ENCODE measurements around the gene NELL2. TPM values are rescaled to one million over a fixed set of nuclear protein-coding genes. Genes with fewer than 3 reads are reported as not detected.
"Not testable (repeated sequence)": the region's sequence is repeated elsewhere in the genome, so short reads cannot be mapped to it uniquely, and the experiment has no call there.

The NELL2 gene
- total RNA-seq, 2 donors from 2014 or later = 0.63 to 6.0 TPM

- Histone ChIP-seq H3K36me3 (no peaks in the 10 kb centered on the region), H3K27me3 (replicated peaks; ENCODE audit: insufficient read depth) (no peaks in the 10 kb centered on the region), H3K9me3 (no peaks in the 10 kb centered on the region), H3K4me1 (ENCODE audit: control insufficient read depth in 1 of 2, low read depth in 2 of 2) (no peaks in the 10 kb centered on the region), H3K4me3 (no peak overlapping the region), H3K27ac (no peak overlapping the region)
- no peak for TF ChIP-seq CTCF (IDR thresholded peaks at IDR 0.05)
- DNase-seq (ENCODE audit: low spot score) (no peak), ATAC-seq (ENCODE audit: insufficient number of reproducible peaks, low FRiP score, low read depth) (no peak)
These were observed 47.1 kb downstream of the NELL2 start for GRCh38 chr12:44829045-44829444.

GRCh38 chr12:44827832-44828438, 48.2 kb downstream of the NELL2 start:
- H3K27ac ChIP-seq = no peak overlapping the region
- ATAC-seq (ENCODE audit: insufficient number of reproducible peaks, low FRiP score, low read depth) (no peak), DNase-seq (ENCODE audit: low spot score) (no peak)
- no peaks in the 10 kb centered on the region for H3K27me3 ChIP-seq (replicated peaks; ENCODE audit: insufficient read depth)
- no peaks in the 10 kb centered on the region for H3K36me3 ChIP-seq
- H3K9me3 ChIP-seq = no peaks in the 10 kb centered on the region
- H3K4me3 ChIP-seq = no peak overlapping the region
- no peaks in the 10 kb centered on the region for H3K4me1 ChIP-seq (ENCODE audit: control insufficient read depth in 1 of 2, low read depth in 2 of 2)
- no peak for TF ChIP-seq CTCF (IDR thresholded peaks at IDR 0.05)

- H3K4me3 ChIP-seq; H3K27me3 ChIP-seq (replicated peaks; ENCODE audit: insufficient read depth); DNase-seq (ENCODE audit: low spot score); H3K4me1 ChIP-seq (ENCODE audit: control insufficient read depth in 1 of 2, low read depth in 2 of 2); H3K36me3 ChIP-seq; H3K27ac ChIP-seq; ATAC-seq (ENCODE audit: insufficient number of reproducible peaks, low FRiP score, low read depth); H3K9me3 ChIP-seq: not testable (repeated sequence)
These were observed 54.4 kb downstream of the NELL2 start for GRCh38 chr12:44821702-44822101.

- ATAC-seq (ENCODE audit: insufficient number of reproducible peaks, low FRiP score, low read depth) = no peak
- no peak overlapping the region for H3K27ac ChIP-seq
- H3K4me1 ChIP-seq (ENCODE audit: control insufficient read depth in 1 of 2, low read depth in 2 of 2) = no peaks in the 10 kb centered on the region
- H3K4me3 ChIP-seq = no peak overlapping the region
- TF ChIP-seq CTCF (IDR thresholded peaks at IDR 0.05) = no peak
- DNase-seq (ENCODE audit: low spot score) = no peak
- no peaks in the 10 kb centered on the region for H3K9me3 ChIP-seq
- H3K27me3 ChIP-seq (replicated peaks; ENCODE audit: insufficient read depth) = no peaks in the 10 kb centered on the region
- no peaks in the 10 kb centered on the region for H3K36me3 ChIP-seq
These were observed 56.2 kb downstream of the NELL2 start for GRCh38 chr12:44819884-44820283.

- no peak for ATAC-seq (ENCODE audit: insufficient number of reproducible peaks, low FRiP score, low read depth)
- no peaks in the 10 kb centered on the region for H3K9me3 ChIP-seq
These were observed 58.4 kb downstream of the NELL2 start for GRCh38 chr12:44817687-44818086.

More at GRCh38 chr12:44817687-44818086, 58.4 kb downstream of the NELL2 start:
- no peak for TF ChIP-seq CTCF (IDR thresholded peaks at IDR 0.05)
- DNase-seq (ENCODE audit: low spot score) = no peak
- Histone ChIP-seq H3K4me1 (ENCODE audit: control insufficient read depth in 1 of 2, low read depth in 2 of 2) (no peaks in the 10 kb centered on the region), H3K36me3 (no peaks in the 10 kb centered on the region), H3K27ac (no peak overlapping the region), H3K4me3 (no peak overlapping the region), H3K27me3 (replicated peaks; ENCODE audit: insufficient read depth) (no peaks in the 10 kb centered on the region)
